PFSK-1 (cell line): ENCODE results near the gene UST.

Experiments used
- FOXP2 ChIP-seq: optimal IDR thresholded peaks from 2 replicates; pipeline ENCODE3; 2011; ENCODE audit warnings: borderline replicate concordance, control low read depth, inconsistent platforms; ENCODE audit not compliant: insufficient read depth; ENCODE audit errors: extremely low read length, extremely low read depth
- POLR2AphosphoS5 ChIP-seq: IDR thresholded peaks from 2 replicates; pipeline ENCODE4 v1.6.1; 2012; ENCODE audit warnings: low read depth, mild to moderate bottlenecking, control low read depth, low read length, moderate library complexity
- REST ChIP-seq, 2 experiments: IDR thresholded peaks; 2 replicates each; pipeline versions ENCODE4 v1.6.1 to v1.8.0; 2011 to 2012; ENCODE audit warnings: low read depth in 2 of 2, low read length in 2 of 2, control low read depth in 1 of 2, inconsistent platforms in 1 of 2, mild to moderate bottlenecking in 1 of 2, moderate library complexity in 1 of 2; ENCODE audit not compliant: insufficient read depth in 1 of 2
- SIN3A ChIP-seq: IDR thresholded peaks from 2 replicates; pipeline ENCODE4 v1.6.1; 2012; ENCODE audit warnings: mild to moderate bottlenecking, low read length, moderate library complexity, borderline replicate concordance; ENCODE audit not compliant: insufficient read depth
- TAF1 ChIP-seq: IDR thresholded peaks from 2 replicates; pipeline ENCODE4 v1.6.1; 2012; ENCODE audit warnings: low read length, control low read depth, borderline replicate concordance; ENCODE audit not compliant: insufficient read depth

UST gene

GRCh38 chr6:148928811-148929210, 182.0 kb downstream of the UST start:
- TF ChIP-seq REST (IDR thresholded peaks at IDR 0.05; ENCODE audit: insufficient read depth in 1 of 2, low read depth in 2 of 2, low read length in 2 of 2) (no peak), SIN3A (no peak), TAF1 (no peak), POLR2AphosphoS5 (no peak), FOXP2 (no peak)

- TF ChIP-seq REST (IDR thresholded peaks at IDR 0.05; ENCODE audit: insufficient read depth in 1 of 2, low read depth in 2 of 2, low read length in 2 of 2) (no peak), SIN3A (no peak), TAF1 (no peak), POLR2AphosphoS5 (no peak), FOXP2 (no peak)
Observed at GRCh38 chr6:148932208-148932607, 185.4 kb downstream of the UST start.

DNA sequence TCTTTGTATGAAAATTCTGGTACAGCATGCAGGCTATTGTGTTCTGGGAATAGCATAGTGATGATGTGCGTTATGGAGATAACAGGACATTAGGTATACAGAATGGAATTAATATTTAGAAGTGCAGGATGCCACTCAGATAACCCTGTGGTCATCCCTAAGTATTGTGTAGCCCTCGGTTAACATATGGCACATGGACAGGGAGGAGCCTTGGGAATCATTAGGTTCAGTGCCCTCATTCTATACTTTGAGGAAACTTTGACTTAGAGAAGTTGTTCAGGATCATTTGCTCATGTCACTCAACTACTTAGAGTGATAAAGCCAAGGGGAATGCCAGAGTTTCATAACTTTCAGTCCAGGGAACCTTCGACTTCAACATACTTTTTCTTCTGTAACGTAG, 185.9 kb downstream of the UST start:
- TF ChIP-seq POLR2AphosphoS5 (no peak), FOXP2 (no peak), TAF1 (no peak), SIN3A (no peak), REST (IDR thresholded peaks at IDR 0.05; ENCODE audit: insufficient read depth in 1 of 2, low read depth in 2 of 2, low read length in 2 of 2) (no peak)

- TF ChIP-seq SIN3A (no peak), REST (IDR thresholded peaks at IDR 0.05; ENCODE audit: insufficient read depth in 1 of 2, low read depth in 2 of 2, low read length in 2 of 2) (no peak), TAF1 (no peak), POLR2AphosphoS5 (no peak), FOXP2 (no peak)
Observed at GRCh38 chr6:148934539-148934938, 187.7 kb downstream of the UST start.

DNA sequence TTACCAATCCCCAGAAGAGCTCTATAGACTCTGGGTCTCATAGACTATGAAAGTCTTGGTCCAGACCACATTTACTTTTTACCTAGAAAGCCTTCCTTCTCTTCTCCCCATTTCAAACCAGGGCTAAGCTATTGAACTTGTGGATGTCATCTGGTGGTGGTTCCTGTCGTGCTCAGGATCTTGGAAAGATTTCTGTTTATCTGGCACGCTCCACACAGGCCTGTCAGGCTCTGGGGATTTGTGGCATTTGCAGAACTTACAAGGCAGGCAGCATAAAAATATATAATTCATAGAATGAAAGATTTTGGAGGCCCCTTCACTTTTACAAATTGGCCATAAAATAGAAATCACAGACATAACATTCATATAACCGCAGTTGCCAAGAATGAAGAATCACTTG, 188.1 kb downstream of the UST start:
- TF ChIP-seq POLR2AphosphoS5: no peak
- TF ChIP-seq SIN3A: no peak
- no peak for TF ChIP-seq FOXP2
- no peak for TF ChIP-seq REST (IDR thresholded peaks at IDR 0.05; ENCODE audit: insufficient read depth in 1 of 2, low read depth in 2 of 2, low read length in 2 of 2)
- no peak for TF ChIP-seq TAF1
